ENCODE data around the gene CCDC17.

DNA sequence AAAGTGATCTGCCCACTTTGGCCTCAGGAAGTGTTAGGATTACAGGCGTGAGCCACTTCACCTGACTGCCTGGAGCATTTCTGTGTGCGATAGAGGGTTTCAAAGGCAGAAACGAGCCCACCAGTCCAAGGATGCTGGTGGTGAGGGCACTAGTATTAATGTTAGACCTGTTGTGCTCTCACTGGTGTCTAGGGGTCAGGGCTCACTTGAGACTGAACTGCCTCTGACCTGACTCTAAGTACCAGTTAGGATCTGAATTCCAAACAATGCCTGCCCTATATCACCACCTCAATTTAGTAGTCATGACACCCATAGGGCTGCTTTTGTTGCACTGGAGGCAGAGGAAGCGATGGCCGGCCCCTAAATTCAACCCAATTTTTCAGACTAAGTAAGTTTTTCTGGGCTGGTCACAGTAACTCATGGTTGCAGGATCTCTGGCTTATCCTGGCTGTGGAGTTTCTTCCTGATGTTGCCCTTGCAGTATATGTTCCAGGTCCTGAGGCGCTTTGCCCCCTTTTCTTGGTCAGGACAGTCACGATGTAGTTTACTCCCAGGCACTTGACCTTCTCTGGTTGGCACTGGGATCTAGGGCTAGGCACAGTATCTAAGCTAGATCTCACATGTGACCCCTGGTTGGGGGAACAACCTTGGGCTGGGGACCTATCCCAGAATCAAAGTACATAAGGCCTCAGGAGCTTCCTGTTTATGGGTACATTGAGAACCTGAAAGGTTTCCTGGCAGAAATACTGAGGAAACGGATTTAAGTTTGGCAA, 4.5 kb downstream of the CCDC17 start:
- TF ChIP-seq CTCF (IDR thresholded peaks at IDR 0.05) (no peak), POLR2A (IDR thresholded peaks at IDR 0.05) (no peak), POLR2AphosphoS5 (IDR thresholded peaks at IDR 0.05) (no peak), EP300 (IDR thresholded peaks at IDR 0.05) (no peak)
